Heart right ventricle (tissue), 16 donors: ENCODE results near the gene TMEM273. TPM values are rescaled to one million over a fixed set of nuclear protein-coding genes. Genes with fewer than 3 reads are reported as not detected.
A peak's percentile ranks its signal among the peaks of the same experiment; 100 is the strongest.

ENCODE experiments used
- ATAC-seq, 8 donors: fragments of 200-7000 bp; cut with Tn5 transposase; one replicate each; pipeline ENCODE4 v1.9.1; 2020; ENCODE audit warnings: mild to moderate bottlenecking in 8 of 8, moderate library complexity in 8 of 8, moderate number of reproducible peaks in 1 of 8
- DNase-seq, 2 donors: peaks; one replicate each; pipeline ENCODE4 v3.0.0-alpha.2; 2020
- H3K27ac ChIP-seq, 10 donors: fragments of 200-600 bp; sonication (generic) in 2 of 10; one replicate each; pipeline versions ENCODE4 v1.5.0 to v1.8.0; 2020 to 2022; ENCODE audit warnings: mild to moderate bottlenecking in 3 of 10
- H3K27me3 ChIP-seq, 7 donors: fragments of 200-600 bp; one replicate each; pipeline ENCODE4 v1.8.0; 2021 to 2022; ENCODE audit warnings: mild to moderate bottlenecking in 2 of 7
- H3K36me3 ChIP-seq, 9 donors: fragments of 200-600 bp; sonication (generic) in 1 of 9; one replicate each; pipeline versions ENCODE4 v1.5.0 to v1.8.0; 2020 to 2022; ENCODE audit warnings: mild to moderate bottlenecking in 2 of 9
- H3K4me1 ChIP-seq, 9 donors: fragments of 200-600 bp; sonication (generic) in 1 of 9; one replicate each; pipeline versions ENCODE4 v1.5.0 to v1.8.0; 2020 to 2022; ENCODE audit warnings: mild to moderate bottlenecking in 4 of 9
- H3K4me3 ChIP-seq, 10 donors: fragments of 200-600 bp; sonication (generic) in 2 of 10; one replicate each; pipeline versions ENCODE4 v1.5.0 to v1.8.0; 2020 to 2022; ENCODE audit warnings: mild to moderate bottlenecking in 7 of 10, moderate library complexity in 2 of 10
- H3K9me3 ChIP-seq, 11 donors: fragments of 200-600 bp in 10 of 11; sonication (generic) in 2 of 11; one replicate each; pipeline versions ENCODE4 v1.5.0 to v1.8.0; 2013 to 2022; ENCODE audit warnings: mild to moderate bottlenecking in 2 of 11, control low read depth in 1 of 11, moderate library complexity in 1 of 11
- CTCF ChIP-seq, 9 donors: fragments of 200-600 bp; sonication (generic) in 2 of 9; IDR thresholded peaks; one replicate each; pipeline versions ENCODE4 v1.5.0 to v1.8.0; 2021 to 2022; ENCODE audit warnings: antibody characterized with exemption in 9 of 9, mild to moderate bottlenecking in 5 of 9, moderate library complexity in 1 of 9
- WGBS, 2 donors: extraction: QIAGEN DNeasy Blood & Tissue Kit; methylation state at CpG; one replicate each; pipeline ENCODE4 v1.1.7; 2013; ENCODE audit warnings: inconsistent platforms in 1 of 2; 5-methylcytosine and 5-hydroxymethylcytosine counted together
- intact Hi-C, 10 donors: fragments of 100-400 bp; cut with DNase I; formaldehyde crosslinking; loops; one replicate each; pipeline versions ENCODE4 v1.11.1 to v1.14.2; 2022
- polyA plus RNA-seq, 2 donors: library from polyadenylated mRNA; stranded (reverse); fragments of 200-250 nt; gene quantifications; one replicate each; pipeline ENCODE4 v1.2.3, GENCODE V29; 2013
- total RNA-seq, 10 donors: library from RNA; stranded (reverse); fragmentation: NEBNext Ultra II Directional in 3 of 10; extraction: Animal tissue kit (Norgen Biotek cat#: 25700) in 3 of 10; gene quantifications; one replicate each; pipeline versions ENCODE4 v1.2.1 to v1.2.4, GENCODE V29; 2021 to 2023
- donor health status: Arrhythmogenic right ventricular cardiomyopathy.
- donor health status: ischemic (EF 13 %, LVEDD 7.1; RV severe dilation, severe dysfunction).
- donor health status: healthy with polysubstance abuse.
- donor health status: DM: no; HTN: yes; CAD: no.
- donor health status: DM: no; HTN: no; CAD: no.
- donor health status: ischemic (EF 25% LVEDD 6.9; RV normal size, moderate dysfunction).
- donor health status: ischemic (EF 25% LVEDD 5.7; RV mildly dilated, moderate dysfunction).
- donor health status: healthy.
- donor health status: DM: yes; HTN: yes; CAD: no.
- donor health status: Ischemic cardiomyopathy.
- donor health status: ischemic (EF 35%, LVEDD 5.7; RV mildly dilated, moderate dysfunction).
- donor health status: nonischemic (EF 11% LVEDD 7.7; RV severe dilation, severe dysfunction).
- donor health status: DM: yes; HTN: yes; CAD: no.
- donor health status: PGD.
- donor health status: ischemic (EF 29% LVEDD 5.4; RV normal size, mild dysfunction).
- donor health status: nonischemic (EF 23%, LVEDD 6.1; RV moderate dilation, normal function).

The TMEM273 gene
- total and polyA plus RNA-seq, 12 donors, result 10.9 to 28.5 (median 19.0) TPM

GRCh38 chr10:49191349-49191748 lies 3.2 kb upstream of the TMEM273 start:
- no peaks in the 10 kb centered on the region for H3K27me3 ChIP-seq
- 90 to 98% methylated on average over 1 of the region's 1 CpG for WGBS, 2 donors
- ATAC-seq (no peak), DNase-seq (no peak)
- H3K4me1 ChIP-seq, result peaks cover 7 to 66% (median 41%) of the 10 kb centered on the region in 9 donors
- no peaks in the 10 kb centered on the region for H3K9me3 ChIP-seq
- TF ChIP-seq CTCF (IDR thresholded peaks at IDR 0.05), result no peak
- H3K36me3 ChIP-seq, result no peaks in the 10 kb centered on the region
- intact Hi-C loops, result no loop called here
- H3K27ac ChIP-seq, result peak overlapping the region in 2 of 10 donors; percentile 73 to 88
- H3K4me3 ChIP-seq, result no peak overlapping the region

- no peak for ATAC-seq
- intact Hi-C loops, result loop anchor here in 5 of 10 donors (5.0 to 10.0 kb wide), 2 partner anchors 103 to 105 kb away; partner anchors contain the start of gene C10orf71 (in 3 of the 5)
- WGBS, 2 donors, result 91% methylated on average over 6 of the region's 6 CpGs
- Histone ChIP-seq H3K4me3 (no peak overlapping the region), H3K4me1 (peaks cover 7 to 71% (median 51%) of the 10 kb centered on the region in 9 donors), H3K36me3 (no peaks in the 10 kb centered on the region), H3K9me3 (no peaks in the 10 kb centered on the region), H3K27me3 (no peaks in the 10 kb centered on the region), H3K27ac (peak overlapping the region in 6 of 10 donors; percentile 73 to 88 (median 84))
- DNase-seq, result no peak
- no peak for TF ChIP-seq CTCF (IDR thresholded peaks at IDR 0.05)
These were observed 1.2 kb upstream of the TMEM273 start for GRCh38 chr10:49189422-49189821.

GRCh38 chr10:49187044-49187484 lies 1.1 kb downstream of the TMEM273 start:
- Histone ChIP-seq H3K9me3 (no peaks in the 10 kb centered on the region), H3K4me1 (peaks cover 7 to 92% (median 67%) of the 10 kb centered on the region in 9 donors), H3K27me3 (no peaks in the 10 kb centered on the region), H3K4me3 (peak overlapping the region in 9 of 10 donors; percentile 27 to 58 (median 49)), H3K27ac (peak overlapping the region in 8 of 10 donors; percentile 57 to 88 (median 82)), H3K36me3 (no peaks in the 10 kb centered on the region)
- TF ChIP-seq CTCF (IDR thresholded peaks at IDR 0.05), result no peak
- ATAC-seq (peak; percentile 7 to 78 (median 52)), DNase-seq (peak; percentile 39 to 47)
- WGBS, 2 donors, result 35 to 53% methylated on average over 8 of the region's 8 CpGs
- intact Hi-C loops, result loop anchor here in 5 of 10 donors (5.0 to 10.0 kb wide), 2 partner anchors 105 to 108 kb away; partner anchors contain the start of gene C10orf71 (in 3 of the 5)

- no peaks in the 10 kb centered on the region for H3K27me3 ChIP-seq
- peak overlapping the region in 8 of 10 donors; percentile 27 to 58 (median 49) for H3K4me3 ChIP-seq
- TF ChIP-seq CTCF (IDR thresholded peaks at IDR 0.05), result no peak
- 79 to 91% methylated on average over 4 of the region's 4 CpGs for WGBS, 2 donors
- no peak for ATAC-seq
- intact Hi-C loops, result loop anchor here in 5 of 10 donors (5.0 to 10.0 kb wide), 2 partner anchors 106 to 108 kb away; partner anchors contain the start of gene C10orf71 (in 3 of the 5)
- DNase-seq, result no peak
- H3K9me3 ChIP-seq, result no peaks in the 10 kb centered on the region
- peaks cover 7 to 95% (median 67%) of the 10 kb centered on the region in 9 donors for H3K4me1 ChIP-seq
- H3K36me3 ChIP-seq, result no peaks in the 10 kb centered on the region
- peak overlapping the region in 7 of 10 donors; percentile 73 to 88 (median 83) for H3K27ac ChIP-seq
These were observed 1.6 kb downstream of the TMEM273 start for GRCh38 chr10:49186613-49187012.
